Parathyroid adenoma (tissue), 2 donors: ENCODE measurements around the gene CD58.

ENCODE experiments used
- H2AFZ ChIP-seq: fragments of 300-600 bp; sonication (generic); one replicate; pipeline ENCODE4 v1.7.0; 2017; ENCODE audit warnings: antibody characterized with exemption, mild to moderate bottlenecking
- H3K27ac ChIP-seq: fragments of 300-600 bp; sonication (generic); one replicate; pipeline ENCODE4 v1.7.0; 2017
- H3K27me3 ChIP-seq: fragments of 300-600 bp; sonication (generic); one replicate; pipeline ENCODE4 v1.7.0; 2017; ENCODE audit warnings: low read length; ENCODE audit not compliant: control insufficient read depth, insufficient read depth
- H3K36me3 ChIP-seq: fragments of 300-600 bp; sonication (generic); one replicate; pipeline ENCODE4 v1.7.0; 2017; ENCODE audit warnings: low read length; ENCODE audit not compliant: control insufficient read depth, insufficient read depth
- H3K4me1 ChIP-seq: fragments of 300-600 bp; sonication (generic); one replicate; pipeline ENCODE4 v1.7.0; 2017; ENCODE audit warnings: control low read depth
- H3K4me2 ChIP-seq: fragments of 300-600 bp; sonication (generic); one replicate; pipeline ENCODE4 v1.7.0; 2017; ENCODE audit warnings: low read length
- H3K4me3 ChIP-seq: fragments of 300-600 bp; sonication (generic); one replicate; pipeline ENCODE4 v1.7.0; 2017; ENCODE audit warnings: low read depth, low read length
- H3K79me2 ChIP-seq: fragments of 300-600 bp; sonication (generic); one replicate; pipeline ENCODE4 v1.7.0; 2017; ENCODE audit warnings: control low read depth
- H3K9ac ChIP-seq: fragments of 300-600 bp; sonication (generic); one replicate; pipeline ENCODE4 v1.7.0; 2017; ENCODE audit warnings: mild to moderate bottlenecking
- H3K9me3 ChIP-seq: fragments of 300-600 bp; sonication (generic); one replicate; pipeline ENCODE4 v1.7.0; 2017; ENCODE audit warnings: low read length; ENCODE audit not compliant: control insufficient read depth
- CTCF ChIP-seq: fragments of 300-600 bp; sonication (generic); IDR thresholded peaks from one replicate; pipeline ENCODE4 v1.7.0; 2017; ENCODE audit warnings: antibody characterized with exemption, mild to moderate bottlenecking
- donor health status: primary hyperparathyroidism.

CD58 gene

GRCh38 chr1:116580446-116581322 is 9.9 kb upstream of the CD58 start:
- TF ChIP-seq CTCF = no peak
- H3K27me3 ChIP-seq = no peaks in the 10 kb centered on the region
- no peak overlapping the region for H3K27ac ChIP-seq
- no peaks in the 10 kb centered on the region for H3K79me2 ChIP-seq
- H3K9ac ChIP-seq = no peak overlapping the region
- no peaks in the 10 kb centered on the region for H3K4me1 ChIP-seq
- H2AFZ ChIP-seq = no peak overlapping the region
- H3K36me3 ChIP-seq = no peaks in the 10 kb centered on the region
- no peak overlapping the region for H3K4me2 ChIP-seq
- H3K4me3 ChIP-seq = no peak overlapping the region
- H3K9me3 ChIP-seq = no peaks in the 10 kb centered on the region

GRCh38 chr1:116579259-116579875 is 8.5 kb upstream of the CD58 start:
- Histone ChIP-seq H3K4me3 (no peak overlapping the region), H3K4me2 (no peak overlapping the region), H3K4me1 (peaks cover 2% of the 10 kb centered on the region), H2AFZ (no peak overlapping the region), H3K79me2 (no peaks in the 10 kb centered on the region), H3K27ac (no peak overlapping the region), H3K27me3 (no peaks in the 10 kb centered on the region), H3K9ac (no peak overlapping the region), H3K36me3 (no peaks in the 10 kb centered on the region), H3K9me3 (no peaks in the 10 kb centered on the region)
- no peak for TF ChIP-seq CTCF

- H3K4me2 ChIP-seq = no peak overlapping the region
- no peak overlapping the region for H3K27ac ChIP-seq
- H3K4me1 ChIP-seq = peaks cover 2% of the 10 kb centered on the region
- H3K9ac ChIP-seq = no peak overlapping the region
- no peak overlapping the region for H3K4me3 ChIP-seq
- no peaks in the 10 kb centered on the region for H3K36me3 ChIP-seq
- no peaks in the 10 kb centered on the region for H3K79me2 ChIP-seq
- H3K27me3 ChIP-seq = no peaks in the 10 kb centered on the region
- no peak for TF ChIP-seq CTCF
- H2AFZ ChIP-seq = no peak overlapping the region
- no peaks in the 10 kb centered on the region for H3K9me3 ChIP-seq
These were observed 7.8 kb upstream of the CD58 start for GRCh38 chr1:116578581-116578980.

- no peak for TF ChIP-seq CTCF
- no peaks in the 10 kb centered on the region for H3K9me3 ChIP-seq
- no peak overlapping the region for H3K4me2 ChIP-seq
These were observed 7.0 kb upstream of the CD58 start for GRCh38 chr1:116577759-116578314.

More at GRCh38 chr1:116577759-116578314, 7.0 kb upstream of the CD58 start:
- Histone ChIP-seq H3K36me3 (no peaks in the 10 kb centered on the region), H3K27me3 (no peaks in the 10 kb centered on the region), H3K4me3 (no peak overlapping the region), H3K27ac (no peak overlapping the region), H3K9ac (no peak overlapping the region), H2AFZ (no peak overlapping the region), H3K79me2 (no peaks in the 10 kb centered on the region), H3K4me1 (peaks cover 2% of the 10 kb centered on the region)
